ENCODE data around the gene SULT4A1.

- TF ChIP-seq EGR1 (IDR thresholded peaks at IDR 0.05; ENCODE audit: borderline replicate concordance in 1 of 2, low read depth in 2 of 2, low read length in 2 of 2) (no peak), CTCF (IDR thresholded peaks at IDR 0.05 in 2 of 3, conservative IDR thresholded peaks at IDR 0.05 in 1 of 3; ENCODE audit: control insufficient read depth in 2 of 3, extremely low read depth in 1 of 3, insufficient read depth in 1 of 3, low read depth in 3 of 3, low read length in 3 of 3) (no peak), JUNB (IDR thresholded peaks at IDR 0.05) (no peak), ATF3 (IDR thresholded peaks at IDR 0.05; ENCODE audit: borderline replicate concordance, extremely low read depth, low read depth, low read length) (no peak), POLR2A (IDR thresholded peaks at IDR 0.05; ENCODE audit: low read depth, low read length) (no peak), MEF2A (IDR thresholded peaks at IDR 0.05; ENCODE audit: insufficient read depth, low read depth, low read length) (no peak), CHD1 (IDR thresholded peaks at IDR 0.05; ENCODE audit: low read depth, low read length) (no peak), YBX1 (IDR thresholded peaks at IDR 0.05) (no peak), ZNF274 (IDR thresholded peaks at IDR 0.05; ENCODE audit: insufficient read depth, insufficient read length) (no peak)
These were observed 21.6 kb upstream of the SULT4A1 start for GRCh38 chr22:43883719-43884415.

All from GM12878 (cell line).